DND-41 (cell line): ENCODE measurements around the gene ITGA6.
A peak's percentile ranks its signal among the peaks of the same experiment; 100 is the strongest.

ENCODE experiments used
- EZH2 ChIP-seq: IDR thresholded peaks from 3 replicates; pipeline ENCODE4 v1.6.1; 2012; ENCODE audit warnings: borderline replicate concordance, low read depth, mild to moderate bottlenecking, moderate library complexity, low read length, inconsistent platforms; ENCODE audit not compliant: severe bottlenecking
- TF ChIP-seq, protein P1 (sequence below): IDR thresholded peaks from 2 replicates; pipeline ENCODE4 v1.5.1; 2012; ENCODE audit warnings: borderline replicate concordance, low read length, moderate library complexity, mild to moderate bottlenecking; ENCODE audit not compliant: poor library complexity, severe bottlenecking; ENCODE audit errors: extremely low read depth

DNA sequence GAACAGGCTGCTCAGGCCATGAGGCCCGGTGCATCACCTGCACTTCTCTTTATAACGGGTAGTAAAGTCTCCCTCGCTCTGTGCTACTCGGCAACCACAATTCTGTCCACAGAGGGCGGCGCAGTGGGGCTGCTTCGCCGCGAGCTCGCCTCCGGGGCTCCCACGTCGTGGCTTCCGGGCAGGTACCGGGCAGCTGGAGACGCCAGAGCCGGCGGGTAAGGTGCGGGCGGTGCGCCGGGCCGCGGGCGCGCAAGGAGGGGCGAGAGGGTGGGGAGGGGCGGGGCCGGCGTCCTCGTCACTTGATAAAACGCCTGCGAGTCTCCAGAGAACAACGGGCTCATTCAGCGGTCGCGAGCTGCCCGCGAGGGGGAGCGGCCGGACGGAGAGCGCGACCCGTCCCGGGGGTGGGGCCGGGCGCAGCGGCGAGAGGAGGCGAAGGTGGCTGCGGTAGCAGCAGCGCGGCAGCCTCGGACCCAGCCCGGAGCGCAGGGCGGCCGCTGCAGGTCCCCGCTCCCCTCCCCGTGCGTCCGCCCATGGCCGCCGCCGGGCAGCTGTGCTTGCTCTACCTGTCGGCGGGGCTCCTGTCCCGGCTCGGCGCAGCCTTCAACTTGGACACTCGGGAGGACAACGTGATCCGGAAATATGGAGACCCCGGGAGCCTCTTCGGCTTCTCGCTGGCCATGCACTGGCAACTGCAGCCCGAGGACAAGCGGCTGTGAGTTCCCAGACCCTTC, at the start of gene ITGA6:
- TF ChIP-seq, protein P1, sequence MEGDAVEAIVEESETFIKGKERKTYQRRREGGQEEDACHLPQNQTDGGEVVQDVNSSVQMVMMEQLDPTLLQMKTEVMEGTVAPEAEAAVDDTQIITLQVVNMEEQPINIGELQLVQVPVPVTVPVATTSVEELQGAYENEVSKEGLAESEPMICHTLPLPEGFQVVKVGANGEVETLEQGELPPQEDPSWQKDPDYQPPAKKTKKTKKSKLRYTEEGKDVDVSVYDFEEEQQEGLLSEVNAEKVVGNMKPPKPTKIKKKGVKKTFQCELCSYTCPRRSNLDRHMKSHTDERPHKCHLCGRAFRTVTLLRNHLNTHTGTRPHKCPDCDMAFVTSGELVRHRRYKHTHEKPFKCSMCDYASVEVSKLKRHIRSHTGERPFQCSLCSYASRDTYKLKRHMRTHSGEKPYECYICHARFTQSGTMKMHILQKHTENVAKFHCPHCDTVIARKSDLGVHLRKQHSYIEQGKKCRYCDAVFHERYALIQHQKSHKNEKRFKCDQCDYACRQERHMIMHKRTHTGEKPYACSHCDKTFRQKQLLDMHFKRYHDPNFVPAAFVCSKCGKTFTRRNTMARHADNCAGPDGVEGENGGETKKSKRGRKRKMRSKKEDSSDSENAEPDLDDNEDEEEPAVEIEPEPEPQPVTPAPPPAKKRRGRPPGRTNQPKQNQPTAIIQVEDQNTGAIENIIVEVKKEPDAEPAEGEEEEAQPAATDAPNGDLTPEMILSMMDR, result no peak
- peak; percentile 78 for TF ChIP-seq EZH2
